Measurements from ENCODE around the gene NOVA1.

DNA sequence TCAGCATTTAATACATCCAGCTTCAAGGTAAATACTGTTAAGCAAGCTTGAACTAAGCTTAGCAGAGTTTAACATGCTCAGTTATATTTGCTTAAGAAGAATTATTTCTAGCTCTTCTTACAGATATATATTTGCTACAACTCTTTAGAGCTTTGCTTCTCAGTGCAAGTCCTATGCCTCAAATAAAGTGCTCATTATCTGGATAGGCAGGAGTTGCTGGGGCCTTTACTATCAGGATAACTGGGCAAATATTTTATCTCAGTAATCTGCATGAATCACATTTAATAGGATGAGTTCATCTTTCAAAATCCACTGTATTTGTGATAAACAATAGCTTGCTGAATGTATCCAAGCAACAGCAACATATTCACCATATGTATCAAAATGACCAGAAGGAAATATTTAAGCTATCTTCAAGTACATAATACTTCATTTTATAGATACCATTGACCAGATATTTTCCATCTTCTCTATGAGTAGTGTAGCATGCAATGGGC lies 187.6 kb downstream of the NOVA1 start:
- TF ChIP-seq CTCF (conservative IDR thresholded peaks at IDR 0.05; ENCODE audit: low read length), result no peak
- TF ChIP-seq EZH2phosphoT487 (IDR thresholded peaks at IDR 0.05; ENCODE audit: borderline replicate concordance), result no peak

Data from Loucy (cell line).